T-cell (primary cell): Measurements from ENCODE around the gene SLC38A10. TPM values are rescaled to one million over a fixed set of nuclear protein-coding genes. Genes with fewer than 3 reads are reported as not detected.
A peak's percentile ranks its signal among the peaks of the same experiment; 100 is the strongest.

Source experiments
- ATAC-seq, 4 experiments: fragments of 200-7000 bp in 3 of 4; fragments of 150-1000 bp in 1 of 4; cut with Tn5 transposase; replicated peaks in 1 of 4; 1 replicate in 3 of 4; 2 replicates in 1 of 4; pipeline ENCODE4 v1.10.0; 2021; ENCODE audit warnings: moderate library complexity in 3 of 4, mild to moderate bottlenecking in 2 of 4, moderate number of reproducible peaks in 1 of 4
- CTCF ChIA-PET, 2 donors: fragments of 300-600 bp; sonication (Branson Sonifier 250); formaldehyde crosslinking; loops; one replicate each; lab custom pipeline; 2022; ENCODE audit warnings: antibody characterized with exemption in 2 of 2; lab: Charles Lee
- POLR2A ChIA-PET, 2 donors: fragments of 300-600 bp; sonication (Branson Sonifier 250); formaldehyde crosslinking; loops; one replicate each; lab custom pipeline; 2022; ENCODE audit warnings: antibody characterized with exemption in 2 of 2; lab: Charles Lee
- DNase-seq, 35 experiments: peaks; one replicate each; pipeline versions ENCODE4 v3.0.0 to v3.0.0-alpha.2; 2013 to 2023
- H3K27ac ChIP-seq: one replicate; pipeline ENCODE4 v1.5.1; 2013; ENCODE audit warnings: low read length
- H3K27me3 ChIP-seq, 2 experiments: replicated peaks in 1 of 2; 1 replicate in 1 of 2; 2 replicates in 1 of 2; pipeline versions ENCODE4 v1.6.1 to v1.7.0; 2013; ENCODE audit warnings: low read length in 1 of 2, mixed read lengths in 1 of 2; ENCODE audit not compliant: control insufficient read depth in 2 of 2, insufficient read depth in 2 of 2; ENCODE audit errors: extremely low read depth in 1 of 2
- H3K36me3 ChIP-seq, 2 donors: 1 replicate in 1 of 2; 2 replicates in 1 of 2; pipeline versions ENCODE4 v1.6.1 to v1.7.0; 2013; ENCODE audit warnings: low read length in 1 of 2; ENCODE audit not compliant: control insufficient read depth in 2 of 2, insufficient read depth in 1 of 2; ENCODE audit errors: extremely low read depth in 1 of 2
- H3K4me1 ChIP-seq, 2 experiments: 1 replicate in 1 of 2; 2 replicates in 1 of 2; pipeline versions ENCODE4 v1.6.1 to v1.7.0; 2013; ENCODE audit warnings: low read length in 2 of 2, mixed read lengths in 1 of 2; ENCODE audit not compliant: insufficient read depth in 2 of 2, control insufficient read depth in 1 of 2; ENCODE audit errors: extremely low read depth in 1 of 2
- H3K4me3 ChIP-seq, 2 donors: 1 replicate in 1 of 2; 2 replicates in 1 of 2; pipeline versions ENCODE4 v1.5.1 to v1.7.0; 2013; ENCODE audit warnings: mild to moderate bottlenecking in 2 of 2, low read length in 1 of 2, moderate library complexity in 1 of 2; ENCODE audit not compliant: control insufficient read depth in 1 of 2; ENCODE audit errors: extremely low read depth in 1 of 2
- H3K9me3 ChIP-seq: 2 replicates; pipeline ENCODE4 v1.7.0; 2013
- H3K27ac Mint-ChIP-seq, 2 donors: one replicate each; pipeline ENCODE4 v1.8.0; 2020 to 2021; ENCODE audit warnings: mild to moderate bottlenecking in 2 of 2, mixed read lengths in 2 of 2
- H3K27me3 Mint-ChIP-seq, 2 donors: one replicate each; pipeline ENCODE4 v1.8.0; 2021 to 2022; ENCODE audit warnings: mixed read lengths in 2 of 2
- H3K36me3 Mint-ChIP-seq: one replicate; pipeline ENCODE4 v1.8.0; 2021; ENCODE audit warnings: mixed read lengths
- H3K4me1 Mint-ChIP-seq, 3 donors: one replicate each; pipeline ENCODE4 v1.8.0; 2020 to 2022; ENCODE audit warnings: mixed read lengths in 3 of 3, mild to moderate bottlenecking in 1 of 3
- H3K4me3 Mint-ChIP-seq, 3 donors: one replicate each; pipeline ENCODE4 v1.8.0; 2020 to 2022; ENCODE audit warnings: mild to moderate bottlenecking in 3 of 3, mixed read lengths in 3 of 3, moderate library complexity in 3 of 3
- H3K9me3 Mint-ChIP-seq, 3 donors: one replicate each; pipeline ENCODE4 v1.8.0; 2020 to 2022; ENCODE audit warnings: mixed read lengths in 3 of 3
- WGBS: methylation state at CpG from one replicate; pipeline ENCODE4 v1.1.5; 2013; ENCODE audit warnings: missing lambda C conversion rate; ENCODE audit not compliant: insufficient coverage; 5-methylcytosine and 5-hydroxymethylcytosine counted together
- total RNA-seq, 35 experiments: library from RNA in 6 of 35; stranded (reverse) in 6 of 35; fragments of 120-200 nt in 1 of 35; gene quantifications; one replicate each; pipeline versions ENCODE4 v1.2.1 to v1.2.4 and lab custom pipeline; 2013 to 2026

Gene SLC38A10
- total RNA-seq, 5 donors from 2014 or later (not counting 1 experiment from before 2014, with no cell fraction given), result 52.8 to 95.2 (median 82.3) TPM

GRCh38 chr17:81206657-81207056 lies 88.5 kb downstream of the SLC38A10 start:
- H3K36me3 Mint-ChIP-seq, result peaks cover 3% of the 10 kb centered on the region
- no peak overlapping the region for H3K4me3 Mint-ChIP-seq
- H3K4me1 Mint-ChIP-seq, result no peaks in the 10 kb centered on the region
- CTCF ChIA-PET, result no interaction called here
- H3K27ac Mint-ChIP-seq, result no peak overlapping the region
- ATAC-seq (no peak), DNase-seq (no peak)
- no peaks in the 10 kb centered on the region for H3K9me3 Mint-ChIP-seq
- Histone ChIP-seq H3K27me3 (no peaks in the 10 kb centered on the region), H3K9me3 (no peaks in the 10 kb centered on the region), H3K27ac (no peak overlapping the region), H3K4me1 (no peaks in the 10 kb centered on the region), H3K36me3 (peaks cover 6 to 14% of the 10 kb centered on the region in 2 donors), H3K4me3 (no peak overlapping the region)
- WGBS, result 93% methylated on average over 9 of the region's 12 CpGs
- POLR2A ChIA-PET, result no interaction called here
- no peaks in the 10 kb centered on the region for H3K27me3 Mint-ChIP-seq

DNA sequence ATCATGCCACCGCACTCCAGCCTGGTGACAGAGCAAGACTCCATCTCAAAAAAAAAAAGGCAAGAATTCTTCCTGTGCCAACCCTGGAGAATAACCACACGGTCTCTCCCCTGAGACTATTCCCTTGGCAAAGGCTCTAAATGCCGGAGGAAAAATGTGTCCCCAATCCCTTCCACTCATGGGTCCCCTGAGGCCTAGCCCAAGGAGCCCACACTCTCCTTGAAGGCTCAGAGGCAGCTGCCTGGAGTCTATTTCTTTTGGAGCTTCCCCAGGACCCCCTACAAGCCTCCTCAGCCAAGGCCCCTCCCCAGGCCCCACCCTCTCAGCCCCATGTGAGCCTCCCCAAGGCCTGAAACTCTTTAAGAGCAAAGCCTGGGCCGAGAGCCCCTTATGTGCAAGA lies 88.9 kb downstream of the SLC38A10 start:
- H3K27me3 ChIP-seq, result no peaks in the 10 kb centered on the region
- 94% methylated on average over 4 of the region's 4 CpGs for WGBS
- Mint-ChIP-seq H3K4me3 (no peak overlapping the region), H3K27ac (no peak overlapping the region), H3K4me1 (no peaks in the 10 kb centered on the region), H3K36me3 (peaks cover 3% of the 10 kb centered on the region), H3K9me3 (no peaks in the 10 kb centered on the region), H3K27me3 (no peaks in the 10 kb centered on the region)
- peaks cover 9 to 14% of the 10 kb centered on the region in 2 donors for H3K36me3 ChIP-seq
- no peaks in the 10 kb centered on the region for H3K9me3 ChIP-seq
- H3K4me1 ChIP-seq, result no peaks in the 10 kb centered on the region
- ChIA-PET CTCF (no interaction called here), POLR2A (no interaction called here)
- H3K4me3 ChIP-seq, result no peak overlapping the region
- no peak overlapping the region for H3K27ac ChIP-seq
- no peak for ATAC-seq
- no peak for DNase-seq

- H3K9me3 ChIP-seq, result no peaks in the 10 kb centered on the region
- DNase-seq, result no peak
- H3K27ac ChIP-seq, result no peak overlapping the region
- H3K4me3 ChIP-seq, result no peak overlapping the region
- ChIA-PET CTCF (no interaction called here), POLR2A (no interaction called here)
- H3K4me3 Mint-ChIP-seq, result no peak overlapping the region
- no peaks in the 10 kb centered on the region for H3K9me3 Mint-ChIP-seq
- no peaks in the 10 kb centered on the region for H3K27me3 ChIP-seq
- peaks cover 9 to 20% of the 10 kb centered on the region in 2 donors for H3K36me3 ChIP-seq
- no peaks in the 10 kb centered on the region for H3K27me3 Mint-ChIP-seq
- no peak overlapping the region for H3K27ac Mint-ChIP-seq
- H3K4me1 ChIP-seq, result no peaks in the 10 kb centered on the region
- no peaks in the 10 kb centered on the region for H3K4me1 Mint-ChIP-seq
- ATAC-seq, result no peak
- peaks cover 3% of the 10 kb centered on the region for H3K36me3 Mint-ChIP-seq
- 98% methylated on average over 7 of the region's 10 CpGs for WGBS
These were observed 90.5 kb downstream of the SLC38A10 start for GRCh38 chr17:81204578-81204977.

GRCh38 chr17:81203136-81203535 lies 92.0 kb downstream of the SLC38A10 start:
- POLR2A ChIA-PET, result no interaction called here
- H3K27me3 Mint-ChIP-seq, result no peaks in the 10 kb centered on the region

GRCh38 chr17:81202318-81202717 lies 92.8 kb downstream of the SLC38A10 start:
- Histone ChIP-seq H3K36me3 (peaks cover 11 to 23% of the 10 kb centered on the region in 2 donors), H3K9me3 (no peaks in the 10 kb centered on the region), H3K27ac (no peak overlapping the region), H3K4me3 (no peak overlapping the region), H3K4me1 (no peaks in the 10 kb centered on the region), H3K27me3 (no peaks in the 10 kb centered on the region)
- no peak for ATAC-seq
- POLR2A ChIA-PET, result no interaction called here
- WGBS, result 86% methylated on average over 6 of the region's 10 CpGs
- H3K27ac Mint-ChIP-seq, result no peak overlapping the region
- CTCF ChIA-PET, result no interaction called here
- no peak for DNase-seq
- no peak overlapping the region for H3K4me3 Mint-ChIP-seq
- H3K27me3 Mint-ChIP-seq, result no peaks in the 10 kb centered on the region
- no peaks in the 10 kb centered on the region for H3K9me3 Mint-ChIP-seq
- no peaks in the 10 kb centered on the region for H3K4me1 Mint-ChIP-seq
- no peaks in the 10 kb centered on the region for H3K36me3 Mint-ChIP-seq

More at GRCh38 chr17:81203136-81203535, 92.0 kb downstream of the SLC38A10 start:
- Mint-ChIP-seq H3K27ac (no peak overlapping the region), H3K9me3 (no peaks in the 10 kb centered on the region), H3K4me3 (no peak overlapping the region), H3K36me3 (no peaks in the 10 kb centered on the region), H3K4me1 (no peaks in the 10 kb centered on the region)
- Histone ChIP-seq H3K4me3 (no peak overlapping the region), H3K9me3 (no peaks in the 10 kb centered on the region), H3K27ac (no peak overlapping the region), H3K4me1 (no peaks in the 10 kb centered on the region), H3K36me3 (peaks cover 9 to 23% of the 10 kb centered on the region in 2 donors), H3K27me3 (no peaks in the 10 kb centered on the region)
- ATAC-seq (no peak), DNase-seq (no peak)
- WGBS, result 96% methylated on average over 20 of the region's 20 CpGs
- CTCF ChIA-PET, result no interaction called here

DNA sequence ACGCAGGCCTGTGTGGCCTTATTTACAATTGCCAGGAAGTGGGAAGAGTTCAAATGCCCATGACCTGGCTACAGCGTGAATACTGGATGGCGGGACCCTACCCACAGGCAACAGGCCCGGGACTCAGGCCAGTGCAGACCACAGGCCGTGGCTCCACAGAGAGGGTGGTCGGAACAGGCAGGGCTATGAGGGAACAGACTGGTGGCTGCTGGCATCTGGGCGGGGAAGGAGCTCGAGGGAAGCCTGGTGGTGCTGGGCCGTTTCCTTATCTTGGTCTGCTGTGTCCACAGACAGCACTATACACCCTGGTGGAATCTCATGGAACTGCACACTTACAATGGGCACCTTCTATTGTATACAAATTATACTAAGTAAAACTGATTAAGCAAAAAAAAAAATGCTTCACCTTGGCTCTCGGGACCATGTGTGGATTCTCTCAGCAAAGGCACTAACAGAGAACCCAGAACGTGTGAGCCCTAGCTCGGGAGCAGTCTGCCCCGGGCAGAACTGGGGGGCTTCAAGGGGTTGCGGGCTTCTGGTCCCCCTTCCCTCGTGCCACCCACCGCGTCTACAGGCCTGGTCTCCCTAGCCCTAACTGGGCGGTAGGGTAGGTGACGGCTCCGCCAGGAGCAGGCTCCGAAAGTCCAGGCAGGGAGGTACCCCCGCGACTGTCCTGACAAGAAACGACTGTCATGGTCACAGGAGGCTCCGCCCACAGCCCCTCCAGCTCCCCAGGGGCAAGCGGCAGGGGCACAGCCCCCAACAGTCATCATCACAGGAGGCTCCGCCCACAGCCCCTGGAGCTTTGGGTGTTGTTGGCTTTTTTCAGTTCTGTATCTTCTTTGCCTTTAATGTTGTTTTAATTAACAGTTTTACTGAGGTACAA lies 94.2 kb downstream of the SLC38A10 start:
- Mint-ChIP-seq H3K4me1 (no peaks in the 10 kb centered on the region), H3K27ac (no peak overlapping the region), H3K27me3 (no peaks in the 10 kb centered on the region), H3K4me3 (no peak overlapping the region), H3K36me3 (no peaks in the 10 kb centered on the region), H3K9me3 (no peaks in the 10 kb centered on the region)
- H3K27me3 ChIP-seq, result no peaks in the 10 kb centered on the region
- H3K4me1 ChIP-seq, result no peaks in the 10 kb centered on the region
- ATAC-seq, result peak in 2 of 4 experiments; percentile 35 to 39
- H3K36me3 ChIP-seq, result peaks cover 5 to 15% of the 10 kb centered on the region in 2 donors
- peak in 4 of 35 experiments; percentile 17 to 34 (median 26) for DNase-seq
- POLR2A ChIA-PET, result no interaction called here
- 92% methylated on average over 18 of the region's 27 CpGs for WGBS
- no peaks in the 10 kb centered on the region for H3K9me3 ChIP-seq
- CTCF ChIA-PET, result interaction anchor here in 1 of 2 donors (0.6 kb wide), 1 partner anchor 41 kb away, joined by 3 read pairs; no protein-coding TSS in a partner anchor
- no peak overlapping the region for H3K4me3 ChIP-seq
- no peak overlapping the region for H3K27ac ChIP-seq
